CD4-positive, alpha-beta T cell treated with Interleukin-2 at 100 ng/mL for 4 hours (primary cell): ENCODE measurements around the gene LRRC49.

ENCODE experiments used
- DNase-seq: peaks from one replicate; pipeline ENCODE4 v3.0.0-alpha.2; 2020; ENCODE audit warnings: low spot score

The LRRC49 gene

DNA sequence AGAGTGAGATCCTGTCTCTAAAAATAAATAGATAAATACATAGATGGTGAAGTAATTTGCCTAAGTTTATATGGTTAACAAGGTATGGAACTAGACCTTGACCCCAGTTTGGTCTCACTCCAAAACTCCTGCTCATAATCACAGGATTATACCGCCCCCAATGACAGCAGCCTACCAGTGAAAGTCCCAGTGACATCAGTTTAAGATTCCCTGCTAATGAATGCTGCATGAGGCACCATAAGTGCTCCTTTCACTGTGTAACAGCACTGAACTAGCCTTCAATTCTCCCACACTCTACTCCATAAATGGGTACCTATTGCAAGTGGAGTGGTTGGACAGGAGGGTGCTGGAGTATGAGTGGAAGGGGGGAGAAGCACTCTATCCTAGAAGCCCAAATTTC lies 199.0 kb downstream of the LRRC49 start:
- no peak for DNase-seq

DNA sequence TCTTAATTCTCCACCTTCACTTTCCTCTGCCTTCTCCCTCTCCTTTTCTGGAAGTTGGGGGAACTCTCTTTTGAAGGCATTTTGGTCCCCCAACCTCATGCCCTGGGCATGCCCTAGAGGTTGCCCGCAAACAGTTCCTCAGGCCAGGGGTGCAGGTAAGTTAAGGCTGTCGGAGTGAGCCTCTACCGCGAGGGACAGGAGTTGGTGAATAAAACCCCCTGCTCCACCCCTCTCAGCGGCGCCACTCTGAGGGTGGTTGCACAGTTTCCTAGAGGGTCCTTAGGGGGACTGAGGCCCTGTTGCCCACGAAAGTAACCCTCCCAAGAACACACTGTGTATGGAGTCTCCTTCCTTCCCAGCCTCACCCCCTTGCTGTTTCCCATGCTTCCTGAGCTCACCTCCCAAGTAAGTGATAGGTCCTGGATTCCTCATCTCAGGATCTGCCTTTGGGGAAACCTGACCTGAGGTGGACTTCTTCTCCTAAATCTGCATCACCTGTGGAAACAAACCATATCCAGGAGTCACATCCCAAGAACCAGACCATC lies 199.5 kb downstream of the LRRC49 start:
- no peak for DNase-seq

- DNase-seq: no peak
Observed at GRCh38 chr15:71093054-71094024, 200.7 kb downstream of the LRRC49 start.

GRCh38 chr15:71094137-71094536 lies 201.5 kb downstream of the LRRC49 start:
- no peak for DNase-seq

DNA sequence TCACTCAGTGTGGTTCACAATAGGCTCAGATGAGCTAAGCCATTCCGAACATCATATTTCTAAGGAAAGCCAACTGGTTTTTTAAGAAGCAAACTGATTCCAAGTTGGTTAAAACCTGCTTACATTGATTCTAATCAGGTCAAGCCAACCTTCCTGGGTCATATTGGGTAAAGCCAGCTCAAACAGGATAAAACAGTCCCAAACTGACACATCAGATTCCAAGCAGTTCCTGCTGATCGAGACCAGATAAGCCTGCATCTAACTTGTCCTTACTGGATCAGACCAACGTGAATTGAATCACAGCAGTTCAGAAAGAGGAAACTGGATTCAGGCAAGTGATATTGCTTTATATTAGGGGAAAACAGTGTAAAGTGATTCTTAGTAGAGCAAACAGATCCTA lies 204.1 kb downstream of the LRRC49 start:
- no peak for DNase-seq

- DNase-seq: no peak
Observed at GRCh38 chr15:71097890-71098289, 205.3 kb downstream of the LRRC49 start.

- no peak for DNase-seq
Observed at GRCh38 chr15:71098920-71099319, 206.3 kb downstream of the LRRC49 start.
